Endothelial cell of umbilical vein (primary cell): ENCODE results near the gene ZIC1. TPM values are rescaled to one million over a fixed set of nuclear protein-coding genes. Genes with fewer than 3 reads are reported as not detected.
A peak's percentile ranks its signal among the peaks of the same experiment; 100 is the strongest.

Experiments
- BruUV-seq: library from RNA; stranded (reverse); fragments of 400-500 nt; replicated peaks from 2 replicates; lab custom pipeline; 2021; lab: Mats Ljungman, UMichigan
- CTCF ChIA-PET: fragments of 300-600, 350-600 bp; sonication (Branson Sonifier 250); formaldehyde crosslinking; loops from one replicate; lab custom pipeline; 2021; ENCODE audit warnings: antibody characterized with exemption, inconsistent platforms; lab: Charles Lee
- POLR2A ChIA-PET: fragments of 300-600, 350-600 bp; sonication (Branson Sonifier 250); formaldehyde crosslinking; loops from one replicate; lab custom pipeline; 2021; ENCODE audit warnings: antibody characterized with exemption, inconsistent platforms; lab: Charles Lee
- DNase-seq: peaks from one replicate; pipeline ENCODE4 v3.0.0-alpha.2; 2011; ENCODE audit warnings: low read depth, low spot score
- FAIRE-seq: peaks from 2 replicates; lab custom pipeline; 2011; peaks lifted over from hg19 to GRCh38; lab: Jason Lieb, UNC
- H2AFZ ChIP-seq: 2 replicates; pipeline ENCODE4 v1.6.0; 2012; ENCODE audit warnings: low read depth, low read length, control low read depth, inconsistent platforms
- H3K27ac ChIP-seq: 2 replicates; pipeline ENCODE4 v1.5.1; 2011; ENCODE audit warnings: low read depth, mild to moderate bottlenecking, control low read depth, low read length, moderate library complexity; ENCODE audit not compliant: insufficient read depth
- H3K27me3 ChIP-seq, 2 experiments: 2 replicates each; pipeline versions ENCODE4 v1.6.0 to v1.6.1; 2011; ENCODE audit warnings: low read length in 2 of 2, mixed read lengths in 1 of 2; ENCODE audit not compliant: control insufficient read depth in 2 of 2, insufficient read depth in 2 of 2
- H3K36me3 ChIP-seq, 2 experiments: 2 replicates in 1 of 2; 3 replicates in 1 of 2; pipeline ENCODE4 v1.5.1; 2011; ENCODE audit warnings: low read length in 2 of 2, mild to moderate bottlenecking in 1 of 2, moderate library complexity in 1 of 2; ENCODE audit not compliant: control insufficient read depth in 2 of 2, insufficient read depth in 2 of 2; ENCODE audit errors: extremely low read depth in 1 of 2
- H3K4me1 ChIP-seq: 3 replicates; pipeline ENCODE4 v1.5.1; 2011; ENCODE audit warnings: mild to moderate bottlenecking, low read length; ENCODE audit not compliant: control insufficient read depth, insufficient read depth; ENCODE audit errors: extremely low read depth
- H3K4me2 ChIP-seq: 2 replicates; pipeline ENCODE4 v1.6.1; 2011; ENCODE audit warnings: low read length, control low read depth, mixed read lengths; ENCODE audit not compliant: insufficient read depth
- H3K4me3 ChIP-seq, 3 experiments: fragments of 200-600 bp in 1 of 3; sonication (generic), shearing (Covaris generic) in 1 of 3; replicated peaks in 1 of 3; 2 replicates each; pipeline ENCODE4 v1.5.1; 2011 to 2016; ENCODE audit warnings: control low read depth in 3 of 3, low read length in 3 of 3, mild to moderate bottlenecking in 2 of 3, inconsistent platforms in 1 of 3, low read depth in 1 of 3, moderate library complexity in 1 of 3; ENCODE audit not compliant: insufficient read depth in 1 of 3
- H3K79me2 ChIP-seq: 2 replicates; pipeline ENCODE4 v1.6.0; 2012; ENCODE audit warnings: low read length, inconsistent platforms; ENCODE audit not compliant: control insufficient read depth, insufficient read depth
- H3K9ac ChIP-seq: replicated peaks from 2 replicates; pipeline ENCODE3; 2011; ENCODE audit warnings: low read length, control low read depth; ENCODE audit not compliant: insufficient read depth; ENCODE audit errors: extremely low read depth
- H3K9me1 ChIP-seq: replicated peaks from 3 replicates; pipeline ENCODE4 v1.6.0; 2011; ENCODE audit warnings: mild to moderate bottlenecking, low read length; ENCODE audit not compliant: control insufficient read depth, insufficient read depth; ENCODE audit errors: extremely low read depth
- H3K9me3 ChIP-seq: replicated peaks from 2 replicates; pipeline ENCODE4 v1.5.1; 2012; ENCODE audit warnings: low read length, inconsistent platforms; ENCODE audit not compliant: control insufficient read depth, insufficient read depth
- H4K20me1 ChIP-seq: replicated peaks from 2 replicates; pipeline ENCODE3; 2011; ENCODE audit warnings: mild to moderate bottlenecking, low read length; ENCODE audit not compliant: control insufficient read depth, insufficient read depth; ENCODE audit errors: extremely low read depth
- CTCF ChIP-seq, 2 donors: IDR thresholded peaks; 1 replicate in 1 of 2; 2 replicates in 1 of 2; pipeline ENCODE4 v1.5.1; 2011; ENCODE audit warnings: low read length in 2 of 2, mild to moderate bottlenecking in 2 of 2, moderate library complexity in 2 of 2, control low read depth in 1 of 2, inconsistent platforms in 1 of 2, low read depth in 1 of 2; ENCODE audit not compliant: insufficient read depth in 1 of 2; ENCODE audit errors: extremely low read depth in 1 of 2
- EZH2 ChIP-seq: IDR thresholded peaks from 2 replicates; pipeline ENCODE4 v1.6.1; 2012; ENCODE audit warnings: borderline replicate concordance, low read depth, mild to moderate bottlenecking, moderate library complexity, low read length, inconsistent platforms; ENCODE audit not compliant: severe bottlenecking
- JUN ChIP-seq: IDR thresholded peaks from 2 replicates; pipeline ENCODE4 v1.6.1; 2011; ENCODE audit warnings: borderline replicate concordance, low read depth; ENCODE audit not compliant: insufficient read length, insufficient read depth
- POLR2AphosphoS5 ChIP-seq: IDR thresholded peaks from 2 replicates; pipeline ENCODE4 v1.6.1; 2012; ENCODE audit warnings: low read depth, mild to moderate bottlenecking, control low read depth, low read length, moderate library complexity; ENCODE audit not compliant: insufficient read depth
- dilution Hi-C: fragments of 300-500 bp; cut with MboI; formaldehyde crosslinking; loops from one replicate; pipeline ENCODE4 v1.15.0; 2019; ENCODE audit warnings: low sequenced_read_pairs; ENCODE audit not compliant: extremely low pct_ligation_motif_present
- intact Hi-C: fragments of 100-400 bp; cut with micrococcal nuclease; formaldehyde crosslinking; loops from one replicate; pipeline ENCODE4 v1.10.0; 2022
- polyA plus RNA-seq, 4 experiments: library from polyadenylated mRNA; depleted of rRNA in 3 of 4; stranded (reverse) in 3 of 4; unstranded in 1 of 4; fragments of >200 nt; gene quantifications; 2 replicates each; pipeline versions ENCODE4 v1.2.1 to v1.2.3, GENCODE V29; 2011 to 2012; ENCODE audit warnings: missing spikeins in 1 of 4
- total RNA-seq: library from RNA; stranded (reverse); gene quantifications from 2 replicates; pipeline ENCODE4 v1.2.3, GENCODE V29; 2021

ZIC1 gene
- total and polyA plus RNA-seq, 2 donors (not counting 3 experiments of a cell fraction or from before 2014, with no cell fraction given) = not detected

- dilution Hi-C loops = no loop called here
- TF ChIP-seq EZH2 (peak; percentile 18), POLR2AphosphoS5 (no peak), CTCF (IDR thresholded peaks at IDR 0.05; ENCODE audit: extremely low read depth in 1 of 2, insufficient read depth in 1 of 2, low read depth in 1 of 2, low read length in 2 of 2) (peak in 1 of 2 donors; percentile 21)
- Histone ChIP-seq H3K9ac (no peak overlapping the region), H3K4me2 (peak overlapping the region; percentile 52), H3K36me3 (no peaks in the 10 kb centered on the region), H4K20me1 (no peaks in the 10 kb centered on the region), H3K27ac (no peak overlapping the region), H3K9me3 (no peaks in the 10 kb centered on the region), H3K9me1 (no peaks in the 10 kb centered on the region), H3K4me1 (peaks cover 6% of the 10 kb centered on the region), H2AFZ (no peak overlapping the region), H3K79me2 (no peaks in the 10 kb centered on the region), H3K27me3 (peaks cover 91 to 97% of the 10 kb centered on the region in 2 experiments), H3K4me3 (no peak overlapping the region)
- ChIA-PET CTCF (interaction anchor here (1.1 to 2.4 kb wide), 9 partner anchors 8 to 686 kb away, joined by 3 to 10 read pairs (median 5); no protein-coding TSS in a partner anchor), POLR2A (no interaction called here)
- BruUV-seq = no TSS peak
- DNase-seq (peak; percentile 22), FAIRE-seq (peak; percentile 12)
- intact Hi-C loops = no loop called here
These were observed 17.2 kb upstream of the ZIC1 start for GRCh38 chr3:147391781-147392624.

GRCh38 chr3:147392625-147392946 lies 16.6 kb upstream of the ZIC1 start:
- Histone ChIP-seq H4K20me1 (no peaks in the 10 kb centered on the region), H3K4me1 (peaks cover 6% of the 10 kb centered on the region), H3K9me1 (no peaks in the 10 kb centered on the region), H3K36me3 (no peaks in the 10 kb centered on the region), H3K27me3 (peaks cover 91 to 97% of the 10 kb centered on the region in 2 experiments), H3K4me2 (peak overlapping the region; percentile 52), H2AFZ (no peak overlapping the region), H3K27ac (no peak overlapping the region), H3K9ac (no peak overlapping the region), H3K79me2 (no peaks in the 10 kb centered on the region), H3K4me3 (no peak overlapping the region), H3K9me3 (no peaks in the 10 kb centered on the region)
- dilution Hi-C loops (no loop called here), intact Hi-C loops (no loop called here)
- no TSS peak for BruUV-seq
- FAIRE-seq (no peak), DNase-seq (no peak)
- ChIA-PET CTCF (interaction anchor here (1.1 to 2.4 kb wide), 8 partner anchors 9 to 685 kb away, joined by 3 to 10 read pairs (median 6); no protein-coding TSS in a partner anchor), POLR2A (no interaction called here)
- no peak for TF ChIP-seq JUN
- peak; percentile 63 for TF ChIP-seq EZH2
